Measurements from ENCODE around the gene HYOU1.

DNA sequence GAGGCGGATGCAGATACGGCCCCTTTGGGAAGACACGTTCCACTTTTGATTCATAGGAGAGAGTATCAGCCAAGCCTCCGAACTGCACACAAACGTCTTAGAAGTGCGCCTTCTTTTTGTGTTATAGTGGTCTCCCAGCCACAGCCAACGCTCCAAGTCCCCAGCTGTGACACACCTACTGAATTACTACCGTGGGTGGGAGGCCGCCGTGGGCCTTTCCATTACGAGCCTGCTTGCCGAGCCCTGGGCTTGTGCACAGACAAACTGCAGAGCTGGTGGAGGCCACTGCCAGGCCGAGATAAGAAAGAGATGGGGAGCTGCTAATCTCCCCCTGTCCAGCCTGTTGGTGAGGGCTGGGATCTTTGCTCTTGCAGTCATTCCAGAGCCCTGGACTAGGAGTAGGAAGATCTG, 28.4 kb upstream of the HYOU1 start:
- TF ChIP-seq POLR2AphosphoS5 (IDR thresholded peaks at IDR 0.05; ENCODE audit: low read depth, low read length) (no peak), TAF1 (IDR thresholded peaks at IDR 0.05; ENCODE audit: borderline replicate concordance, insufficient read depth, low read length) (no peak), SIN3A (IDR thresholded peaks at IDR 0.05; ENCODE audit: borderline replicate concordance, insufficient read depth, low read length) (no peak)
- TF ChIP-seq, protein P1, sequence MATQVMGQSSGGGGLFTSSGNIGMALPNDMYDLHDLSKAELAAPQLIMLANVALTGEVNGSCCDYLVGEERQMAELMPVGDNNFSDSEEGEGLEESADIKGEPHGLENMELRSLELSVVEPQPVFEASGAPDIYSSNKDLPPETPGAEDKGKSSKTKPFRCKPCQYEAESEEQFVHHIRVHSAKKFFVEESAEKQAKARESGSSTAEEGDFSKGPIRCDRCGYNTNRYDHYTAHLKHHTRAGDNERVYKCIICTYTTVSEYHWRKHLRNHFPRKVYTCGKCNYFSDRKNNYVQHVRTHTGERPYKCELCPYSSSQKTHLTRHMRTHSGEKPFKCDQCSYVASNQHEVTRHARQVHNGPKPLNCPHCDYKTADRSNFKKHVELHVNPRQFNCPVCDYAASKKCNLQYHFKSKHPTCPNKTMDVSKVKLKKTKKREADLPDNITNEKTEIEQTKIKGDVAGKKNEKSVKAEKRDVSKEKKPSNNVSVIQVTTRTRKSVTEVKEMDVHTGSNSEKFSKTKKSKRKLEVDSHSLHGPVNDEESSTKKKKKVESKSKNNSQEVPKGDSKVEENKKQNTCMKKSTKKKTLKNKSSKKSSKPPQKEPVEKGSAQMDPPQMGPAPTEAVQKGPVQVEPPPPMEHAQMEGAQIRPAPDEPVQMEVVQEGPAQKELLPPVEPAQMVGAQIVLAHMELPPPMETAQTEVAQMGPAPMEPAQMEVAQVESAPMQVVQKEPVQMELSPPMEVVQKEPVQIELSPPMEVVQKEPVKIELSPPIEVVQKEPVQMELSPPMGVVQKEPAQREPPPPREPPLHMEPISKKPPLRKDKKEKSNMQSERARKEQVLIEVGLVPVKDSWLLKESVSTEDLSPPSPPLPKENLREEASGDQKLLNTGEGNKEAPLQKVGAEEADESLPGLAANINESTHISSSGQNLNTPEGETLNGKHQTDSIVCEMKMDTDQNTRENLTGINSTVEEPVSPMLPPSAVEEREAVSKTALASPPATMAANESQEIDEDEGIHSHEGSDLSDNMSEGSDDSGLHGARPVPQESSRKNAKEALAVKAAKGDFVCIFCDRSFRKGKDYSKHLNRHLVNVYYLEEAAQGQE (IDR thresholded peaks at IDR 0.05; ENCODE audit: insufficient read depth in 1 of 2, low read depth in 2 of 2, low read length in 2 of 2) = no peak

All from PFSK-1 (cell line).